RWPE2 (cell line): ENCODE data around the gene FADS1.

Experiments
- ATAC-seq: fragments of 200-7000 bp; cut with Tn5 transposase; 3 replicates; pipeline ENCODE4 v1.9.1; 2021; ENCODE audit warnings: low read depth
- DNase-seq: peaks from one replicate; pipeline ENCODE4 v3.0.0-alpha.2; 2020; ENCODE audit warnings: low spot score
- H3K27ac ChIP-seq: fragments of 450-650 bp; 2 replicates; pipeline ENCODE4 v1.5.1; 2017; ENCODE audit warnings: mild to moderate bottlenecking; ENCODE audit not compliant: poor library complexity, severe bottlenecking
- H3K27me3 ChIP-seq: fragments of 250-450 bp; sonication (Bioruptor Pico); 2 replicates; pipeline ENCODE4 v1.5.1; 2021; ENCODE audit warnings: mild to moderate bottlenecking, moderate library complexity; ENCODE audit not compliant: insufficient read depth, poor library complexity, severe bottlenecking
- H3K36me3 ChIP-seq: fragments of 250-450 bp; sonication (Bioruptor Pico); 2 replicates; pipeline ENCODE4 v1.5.1; 2020; ENCODE audit warnings: low read depth, mild to moderate bottlenecking, moderate library complexity
- H3K4me1 ChIP-seq: fragments of 250-450 bp; sonication (Bioruptor Pico); 2 replicates; pipeline ENCODE4 v1.5.1; 2021; ENCODE audit warnings: mild to moderate bottlenecking, moderate library complexity; ENCODE audit not compliant: insufficient read depth, poor library complexity, severe bottlenecking
- H3K4me3 ChIP-seq: fragments of 250-450 bp; sonication (Bioruptor Pico); 2 replicates; pipeline ENCODE4 v1.5.1; 2021; ENCODE audit warnings: mild to moderate bottlenecking, moderate library complexity; ENCODE audit not compliant: severe bottlenecking
- H3K9me3 ChIP-seq: fragments of 250-450 bp; sonication (Bioruptor Pico); 2 replicates; pipeline ENCODE4 v1.5.1; 2021; ENCODE audit warnings: mild to moderate bottlenecking, moderate library complexity; ENCODE audit not compliant: severe bottlenecking
- TF ChIP-seq, protein P1 (sequence below): fragments of 450-650 bp; IDR thresholded peaks from one replicate; pipeline ENCODE4 v1.5.1; 2017; ENCODE audit warnings: mild to moderate bottlenecking, moderate library complexity; ENCODE audit not compliant: poor library complexity, severe bottlenecking

FADS1 gene

GRCh38 chr11:61760946-61761345, 55.9 kb downstream of the FADS1 start:
- TF ChIP-seq, protein P1, sequence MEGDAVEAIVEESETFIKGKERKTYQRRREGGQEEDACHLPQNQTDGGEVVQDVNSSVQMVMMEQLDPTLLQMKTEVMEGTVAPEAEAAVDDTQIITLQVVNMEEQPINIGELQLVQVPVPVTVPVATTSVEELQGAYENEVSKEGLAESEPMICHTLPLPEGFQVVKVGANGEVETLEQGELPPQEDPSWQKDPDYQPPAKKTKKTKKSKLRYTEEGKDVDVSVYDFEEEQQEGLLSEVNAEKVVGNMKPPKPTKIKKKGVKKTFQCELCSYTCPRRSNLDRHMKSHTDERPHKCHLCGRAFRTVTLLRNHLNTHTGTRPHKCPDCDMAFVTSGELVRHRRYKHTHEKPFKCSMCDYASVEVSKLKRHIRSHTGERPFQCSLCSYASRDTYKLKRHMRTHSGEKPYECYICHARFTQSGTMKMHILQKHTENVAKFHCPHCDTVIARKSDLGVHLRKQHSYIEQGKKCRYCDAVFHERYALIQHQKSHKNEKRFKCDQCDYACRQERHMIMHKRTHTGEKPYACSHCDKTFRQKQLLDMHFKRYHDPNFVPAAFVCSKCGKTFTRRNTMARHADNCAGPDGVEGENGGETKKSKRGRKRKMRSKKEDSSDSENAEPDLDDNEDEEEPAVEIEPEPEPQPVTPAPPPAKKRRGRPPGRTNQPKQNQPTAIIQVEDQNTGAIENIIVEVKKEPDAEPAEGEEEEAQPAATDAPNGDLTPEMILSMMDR: no peak
- DNase-seq (no peak), ATAC-seq (no peak)
- no peaks in the 10 kb centered on the region for H3K36me3 ChIP-seq
- H3K9me3 ChIP-seq: no peaks in the 10 kb centered on the region
- H3K4me3 ChIP-seq: no peak overlapping the region
- H3K27me3 ChIP-seq: no peaks in the 10 kb centered on the region
- peaks cover 2% of the 10 kb centered on the region for H3K4me1 ChIP-seq
- H3K27ac ChIP-seq: no peak overlapping the region

GRCh38 chr11:61757213-61757862, 59.5 kb downstream of the FADS1 start:
- Histone ChIP-seq H3K27ac (no peak overlapping the region), H3K4me3 (no peak overlapping the region), H3K27me3 (peaks cover 5% of the 10 kb centered on the region), H3K36me3 (no peaks in the 10 kb centered on the region), H3K4me1 (peaks cover 2% of the 10 kb centered on the region), H3K9me3 (no peaks in the 10 kb centered on the region)
- ATAC-seq (no peak), DNase-seq (no peak)
- TF ChIP-seq, protein P1: no peak

DNA sequence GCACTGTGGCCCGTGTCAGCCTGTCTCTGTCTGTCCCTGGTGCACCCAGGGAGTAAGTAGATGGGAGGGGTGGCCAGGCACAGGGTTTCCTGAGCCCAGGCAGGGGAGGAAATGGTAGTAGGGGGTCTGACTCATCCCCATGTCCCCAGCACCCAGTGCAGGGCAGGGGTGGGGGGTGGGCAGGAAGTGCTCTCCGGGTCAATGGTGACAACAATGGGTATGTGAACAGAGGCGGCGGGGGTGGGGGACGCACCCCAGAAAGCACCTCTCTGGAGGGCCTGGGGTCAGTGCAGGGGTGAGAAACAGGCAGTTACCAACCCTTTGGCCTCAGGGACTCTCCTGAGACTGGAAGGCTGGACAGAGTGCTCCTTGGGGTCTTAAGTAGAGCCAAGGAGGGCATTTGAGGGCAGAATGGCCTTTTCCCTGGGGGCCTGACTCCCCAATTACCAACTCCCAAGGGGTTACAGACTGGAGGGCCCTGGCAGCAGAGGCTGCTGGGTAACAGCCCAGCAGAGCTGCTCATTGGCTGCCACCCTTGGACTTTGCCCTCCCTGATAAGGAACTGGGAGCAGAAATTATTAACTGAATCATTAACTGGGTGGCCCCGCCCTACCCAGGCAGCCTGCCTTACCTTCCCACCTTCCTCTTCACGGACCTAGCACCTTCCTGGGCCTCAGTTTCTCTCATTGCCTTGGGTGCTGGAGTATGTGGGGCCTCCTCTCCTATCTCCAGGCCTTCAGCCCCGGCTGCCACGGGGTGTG, 60.2 kb downstream of the FADS1 start:
- Histone ChIP-seq H3K9me3 (no peaks in the 10 kb centered on the region), H3K27ac (no peak overlapping the region), H3K27me3 (peaks cover 5% of the 10 kb centered on the region), H3K36me3 (no peaks in the 10 kb centered on the region), H3K4me3 (no peak overlapping the region), H3K4me1 (peaks cover 2% of the 10 kb centered on the region)
- 0 out of 3 replicates have a peak, but pooled peaks have one; percentile 11 for ATAC-seq
- TF ChIP-seq, protein P1: no peak
- no peak for DNase-seq

DNA sequence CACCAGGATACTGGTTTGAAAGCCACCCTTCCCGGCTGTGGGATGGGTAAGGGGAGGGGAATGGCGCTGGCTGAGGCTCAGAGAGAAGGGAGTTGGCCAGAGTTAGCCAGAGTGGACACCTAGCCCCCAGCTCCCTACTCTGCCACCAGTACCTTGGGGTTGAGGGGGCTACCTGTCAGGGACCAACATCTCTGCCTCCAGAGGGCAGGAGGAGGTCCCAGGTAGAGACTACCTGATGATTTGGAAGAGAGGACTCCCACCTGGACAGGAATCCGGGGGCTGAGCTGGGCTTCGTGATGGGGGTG, 60.7 kb downstream of the FADS1 start:
- Histone ChIP-seq H3K27me3 (peaks cover 5% of the 10 kb centered on the region), H3K4me1 (peaks cover 2% of the 10 kb centered on the region), H3K36me3 (no peaks in the 10 kb centered on the region), H3K9me3 (no peaks in the 10 kb centered on the region), H3K27ac (no peak overlapping the region), H3K4me3 (no peak overlapping the region)
- TF ChIP-seq, protein P1: no peak
- DNase-seq: no peak
- ATAC-seq: no peak
